GM19099 (cell line): Measurements from ENCODE around the gene NUCB1.
A peak's percentile ranks its signal among the peaks of the same experiment; 100 is the strongest.

Experiments
- POLR2A ChIP-seq: IDR thresholded peaks from 3 replicates; pipeline ENCODE4 v1.6.1; 2011; ENCODE audit warnings: low read depth; ENCODE audit not compliant: insufficient read length; ENCODE audit errors: extremely low read depth

The NUCB1 gene

GRCh38 chr19:48872182-48872883, 27.8 kb upstream of the NUCB1 start, which contains the start of gene PPP1R15A:
PPP1R15A (plus strand) TSS chr19:48872421; CDS start chr19:48873234, 813 bp downstream.
- peak; percentile 100 for TF ChIP-seq POLR2A

DNA sequence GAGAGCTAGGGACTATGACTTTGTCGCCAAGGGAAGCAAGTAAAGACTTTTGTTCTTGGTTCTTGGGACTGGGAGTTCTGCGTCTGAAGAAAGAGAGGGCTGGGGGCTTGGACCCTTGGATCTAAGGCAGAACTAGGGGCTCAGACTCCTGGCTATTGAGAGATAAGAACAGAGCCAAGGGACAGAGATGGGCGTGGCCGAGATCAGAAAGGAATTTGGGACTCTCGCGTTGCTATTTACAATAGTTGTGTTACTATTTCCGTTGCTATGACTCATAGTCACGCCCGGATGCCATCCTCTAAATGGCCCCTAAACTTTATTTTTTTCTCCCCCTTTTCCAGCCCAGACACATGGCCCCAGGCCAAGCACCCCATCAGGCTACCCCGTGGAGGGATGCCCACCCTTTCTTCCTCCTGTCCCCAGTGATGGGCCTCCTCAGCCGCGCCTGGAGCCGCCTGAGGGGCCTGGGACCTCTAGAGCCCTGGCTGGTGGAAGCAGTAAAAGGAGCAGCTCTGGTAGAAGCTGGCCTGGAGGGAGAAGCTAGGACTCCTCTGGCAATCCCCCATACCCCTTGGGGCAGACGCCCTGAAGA, 27.1 kb upstream of the NUCB1 start:
- peak; percentile 0 for TF ChIP-seq POLR2A

DNA sequence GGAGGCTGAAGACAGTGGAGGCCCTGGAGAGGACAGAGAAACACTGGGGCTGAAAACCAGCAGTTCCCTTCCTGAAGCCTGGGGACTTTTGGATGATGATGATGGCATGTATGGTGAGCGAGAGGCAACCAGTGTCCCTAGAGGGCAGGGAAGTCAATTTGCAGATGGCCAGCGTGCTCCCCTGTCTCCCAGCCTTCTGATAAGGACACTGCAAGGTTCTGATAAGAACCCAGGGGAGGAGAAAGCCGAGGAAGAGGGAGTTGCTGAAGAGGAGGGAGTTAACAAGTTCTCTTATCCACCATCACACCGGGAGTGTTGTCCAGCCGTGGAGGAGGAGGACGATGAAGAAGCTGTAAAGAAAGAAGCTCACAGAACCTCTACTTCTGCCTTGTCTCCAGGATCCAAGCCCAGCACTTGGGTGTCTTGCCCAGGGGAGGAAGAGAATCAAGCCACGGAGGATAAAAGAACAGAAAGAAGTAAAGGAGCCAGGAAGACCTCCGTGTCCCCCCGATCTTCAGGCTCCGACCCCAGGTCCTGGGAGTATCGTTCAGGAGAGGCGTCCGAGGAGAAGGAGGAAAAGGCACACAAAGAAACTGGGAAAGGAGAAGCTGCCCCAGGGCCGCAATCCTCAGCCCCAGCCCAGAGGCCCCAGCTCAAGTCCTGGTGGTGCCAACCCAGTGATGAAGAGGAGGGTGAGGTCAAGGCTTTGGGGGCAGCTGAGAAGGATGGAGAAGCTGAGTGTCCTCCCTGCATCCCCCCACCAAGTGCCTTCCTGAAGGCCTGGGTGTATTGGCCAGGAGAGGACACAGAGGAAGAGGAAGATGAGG, 26.4 kb upstream of the NUCB1 start:
- peak; percentile 19 for TF ChIP-seq POLR2A

DNA sequence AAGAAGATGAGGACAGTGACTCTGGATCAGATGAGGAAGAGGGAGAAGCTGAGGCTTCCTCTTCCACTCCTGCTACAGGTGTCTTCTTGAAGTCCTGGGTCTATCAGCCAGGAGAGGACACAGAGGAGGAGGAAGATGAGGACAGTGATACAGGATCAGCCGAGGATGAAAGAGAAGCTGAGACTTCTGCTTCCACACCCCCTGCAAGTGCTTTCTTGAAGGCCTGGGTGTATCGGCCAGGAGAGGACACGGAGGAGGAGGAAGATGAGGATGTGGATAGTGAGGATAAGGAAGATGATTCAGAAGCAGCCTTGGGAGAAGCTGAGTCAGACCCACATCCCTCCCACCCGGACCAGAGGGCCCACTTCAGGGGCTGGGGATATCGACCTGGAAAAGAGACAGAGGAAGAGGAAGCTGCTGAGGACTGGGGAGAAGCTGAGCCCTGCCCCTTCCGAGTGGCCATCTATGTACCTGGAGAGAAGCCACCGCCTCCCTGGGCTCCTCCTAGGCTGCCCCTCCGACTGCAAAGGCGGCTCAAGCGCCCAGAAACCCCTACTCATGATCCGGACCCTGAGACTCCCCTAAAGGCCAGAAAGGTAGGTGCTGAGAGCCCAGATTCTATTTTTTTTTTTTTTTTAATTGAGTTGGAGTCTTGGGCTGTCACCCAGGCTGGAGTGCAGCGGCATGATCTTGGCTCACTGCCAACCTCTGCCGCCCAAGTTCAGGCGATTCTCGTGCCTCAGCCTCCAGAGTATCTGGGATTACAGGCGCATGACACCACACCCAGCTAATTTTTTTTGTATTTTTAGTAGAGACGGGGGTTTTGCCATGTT, 25.6 kb upstream of the NUCB1 start:
- peak; percentile 24 for TF ChIP-seq POLR2A

DNA sequence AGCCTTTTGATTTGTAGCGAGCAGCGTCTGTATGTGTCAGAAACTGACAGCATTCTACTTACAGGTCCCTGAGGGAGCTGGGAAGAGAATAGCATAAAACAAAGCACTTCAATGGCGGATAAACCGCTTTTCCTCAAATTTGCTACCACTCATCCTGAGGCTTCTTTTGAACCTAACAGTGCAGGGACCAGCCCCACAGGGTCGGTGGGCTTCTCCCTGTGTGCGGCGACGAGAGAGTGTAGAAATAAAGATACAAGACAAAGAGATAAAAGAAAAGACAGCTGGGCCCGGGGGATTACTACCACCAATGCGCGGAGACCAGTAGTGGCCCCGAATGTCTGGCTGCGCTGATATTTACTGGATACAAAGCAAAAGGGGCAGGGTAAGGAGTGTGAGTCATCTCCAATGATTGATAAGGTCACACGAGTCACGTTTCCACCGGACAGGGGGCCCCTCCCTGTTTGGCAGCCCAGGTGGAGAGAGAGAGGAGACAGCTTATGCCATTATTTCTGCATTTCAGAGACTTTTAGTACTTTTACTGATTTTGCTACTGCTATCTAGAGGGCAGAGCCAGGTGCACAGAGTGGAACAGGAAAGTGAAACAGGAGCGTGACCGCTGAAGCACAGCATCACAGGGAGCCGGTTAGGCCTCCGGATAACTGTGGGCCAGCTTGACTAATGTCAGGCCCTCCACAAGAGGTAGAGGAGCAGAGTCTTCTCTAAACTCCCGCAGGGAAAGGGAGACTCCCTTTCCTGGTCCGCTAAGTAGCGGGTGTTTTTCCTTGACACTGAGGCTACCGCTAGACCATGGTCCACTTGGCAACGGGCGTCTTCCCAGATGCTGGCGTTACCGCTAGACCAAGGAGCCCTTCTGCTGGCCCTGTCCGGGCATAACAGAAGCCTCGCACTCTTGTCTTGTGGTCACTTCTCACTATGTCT, 23.8 kb upstream of the NUCB1 start:
- TF ChIP-seq POLR2A, result peak; percentile 19

GRCh38 chr19:48877855-48878195, 22.3 kb upstream of the NUCB1 start:
- no peak for TF ChIP-seq POLR2A

DNA sequence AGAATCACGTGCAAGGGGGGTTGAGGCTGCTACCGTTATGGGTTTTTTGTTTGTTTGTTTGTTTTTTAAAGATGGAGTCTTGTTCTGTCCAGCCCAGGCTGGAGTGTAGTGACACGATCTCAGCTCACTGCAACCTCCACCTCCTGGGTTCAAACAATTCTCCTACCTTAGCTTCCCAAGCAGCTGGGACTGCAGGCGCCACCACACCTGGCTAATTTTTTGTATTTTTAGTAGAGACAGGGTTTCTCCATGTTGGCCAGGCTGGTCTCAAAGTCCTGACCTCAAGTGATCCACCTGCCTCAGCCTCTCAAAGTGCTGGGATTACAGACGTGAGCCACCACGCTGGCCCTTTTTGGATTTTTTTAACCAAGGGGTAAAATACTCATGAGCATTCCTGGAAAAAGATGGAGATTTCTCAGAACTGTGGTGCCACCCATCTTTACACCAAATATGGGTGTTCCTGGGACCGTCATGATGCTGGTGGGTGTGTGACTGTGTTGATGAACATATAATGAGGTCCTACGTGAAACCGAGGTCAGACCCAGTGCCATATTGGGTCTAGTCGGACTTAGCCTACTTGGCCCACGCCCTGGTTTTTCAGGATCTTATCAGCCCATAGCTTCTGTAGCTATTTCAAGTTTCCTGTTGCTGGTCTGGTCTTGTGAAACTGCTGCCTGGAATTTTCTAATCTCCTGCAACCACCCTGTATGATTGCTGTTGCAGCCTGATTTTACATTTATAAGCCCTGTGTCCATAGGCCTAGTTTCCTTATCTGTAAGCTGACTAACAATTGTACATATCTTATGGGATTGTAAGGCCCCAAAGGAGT, 21.7 kb upstream of the NUCB1 start:
- TF ChIP-seq POLR2A, result peak; percentile 33

DNA sequence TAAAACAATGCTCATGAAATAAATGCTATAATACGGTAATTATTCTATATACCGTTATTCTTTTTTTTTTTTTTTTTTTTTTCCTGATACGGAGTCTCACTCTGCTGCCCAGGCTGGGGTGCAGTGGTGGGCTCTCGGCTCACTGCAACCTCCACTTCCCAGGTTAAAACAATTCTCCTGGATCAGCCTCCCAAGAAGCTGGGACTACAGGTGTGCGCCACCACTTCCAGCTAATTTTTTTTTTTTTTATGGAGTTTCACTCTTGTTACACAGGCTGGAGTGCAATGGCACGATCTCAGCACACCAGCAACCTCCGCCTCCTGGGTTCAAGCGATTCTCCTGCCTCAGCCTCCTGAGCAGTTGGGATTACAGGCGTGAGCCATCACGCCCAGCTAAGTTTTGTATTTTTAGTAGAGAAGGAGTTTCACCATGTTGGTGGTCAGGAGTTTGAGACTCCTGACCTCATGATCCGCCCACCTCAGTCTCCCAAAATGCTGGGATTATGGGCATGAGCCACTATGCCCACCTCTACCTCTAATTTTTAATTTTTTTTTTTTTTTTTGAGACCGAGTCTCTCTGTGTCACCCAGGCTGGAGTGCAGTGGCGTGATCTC, 21.0 kb upstream of the NUCB1 start:
- no peak for TF ChIP-seq POLR2A

DNA sequence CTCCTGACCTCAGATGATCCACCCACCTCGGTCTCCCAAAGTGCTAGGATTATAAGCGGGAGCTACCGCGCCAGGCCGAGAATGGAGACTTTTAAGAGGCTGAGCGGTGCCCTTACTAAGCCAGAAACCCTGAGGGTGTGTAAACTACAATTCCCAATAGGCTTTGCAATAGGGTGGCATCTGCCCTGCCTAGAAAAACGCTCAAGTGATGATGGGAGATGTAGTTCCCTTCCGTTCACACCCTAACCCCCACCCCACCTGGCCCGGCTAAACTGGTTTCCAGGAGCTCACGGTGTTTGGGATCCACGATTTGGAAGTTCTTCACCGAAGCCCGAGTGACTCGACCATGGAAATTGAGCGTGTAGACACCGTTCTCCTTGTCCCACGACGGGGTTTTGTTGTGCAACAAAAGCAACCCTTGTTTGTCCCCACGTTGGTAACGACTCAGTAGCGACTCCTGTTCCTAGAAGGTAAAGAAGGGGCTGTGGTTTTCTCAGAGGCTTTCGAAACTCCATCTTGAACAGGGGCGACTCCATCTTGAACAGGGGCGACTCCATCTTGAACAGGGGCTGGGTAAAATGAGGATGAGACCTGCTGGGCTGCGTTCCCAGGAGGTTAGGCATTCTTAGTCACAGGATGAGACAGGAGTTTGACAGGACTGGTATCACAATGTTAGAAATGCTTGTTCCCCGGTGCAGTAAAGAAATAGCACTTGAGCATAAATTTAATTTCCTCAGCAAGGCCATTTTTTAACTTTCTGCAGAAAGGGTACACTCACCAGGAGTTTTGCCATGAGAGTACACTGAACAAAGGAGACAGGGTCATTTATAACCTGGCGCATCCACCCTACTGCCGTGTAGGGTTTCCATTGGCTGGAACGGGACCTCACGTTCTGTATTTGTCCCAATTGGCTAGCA, 18.1 kb upstream of the NUCB1 start:
- TF ChIP-seq POLR2A, result no peak

- no peak for TF ChIP-seq POLR2A
Observed at GRCh38 chr19:48883726-48884125, 16.4 kb upstream of the NUCB1 start.

DNA sequence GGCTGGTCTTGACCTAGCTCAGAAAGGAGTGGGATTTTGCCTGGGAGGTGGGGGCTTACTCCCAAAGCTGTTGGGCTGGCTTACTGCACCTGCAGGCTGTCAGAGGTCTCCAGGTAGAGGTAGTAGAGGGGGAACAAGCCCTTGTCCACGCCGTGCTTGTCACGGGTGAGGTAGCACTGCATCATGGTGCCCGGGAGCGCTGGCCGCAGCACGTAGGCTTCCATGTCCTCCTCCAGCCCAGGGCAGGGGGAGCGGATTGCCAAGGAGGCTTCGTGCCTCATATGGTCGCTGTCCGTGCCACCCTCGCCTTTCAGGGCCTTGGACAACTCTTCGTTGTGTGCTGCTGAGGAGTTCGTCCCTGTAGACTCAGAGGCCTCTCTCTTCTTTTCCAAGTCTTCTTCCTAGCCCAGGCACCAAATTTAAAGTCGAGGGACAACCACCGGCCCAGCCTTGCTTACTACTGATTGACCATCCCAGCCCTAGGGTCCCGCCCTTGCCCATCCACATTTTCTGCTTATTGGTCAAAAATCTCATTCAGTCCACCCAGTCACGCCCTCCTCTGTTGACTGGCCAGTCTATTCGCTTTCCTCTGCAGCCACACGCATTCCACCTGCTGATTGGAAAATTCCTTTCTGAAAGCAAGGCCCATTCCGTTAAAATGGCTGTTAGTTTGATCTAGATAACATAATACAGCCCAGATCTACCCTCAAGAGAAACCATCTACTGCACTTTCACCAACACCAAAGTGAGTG, 12.1 kb upstream of the NUCB1 start:
- TF ChIP-seq POLR2A, result no peak

DNA sequence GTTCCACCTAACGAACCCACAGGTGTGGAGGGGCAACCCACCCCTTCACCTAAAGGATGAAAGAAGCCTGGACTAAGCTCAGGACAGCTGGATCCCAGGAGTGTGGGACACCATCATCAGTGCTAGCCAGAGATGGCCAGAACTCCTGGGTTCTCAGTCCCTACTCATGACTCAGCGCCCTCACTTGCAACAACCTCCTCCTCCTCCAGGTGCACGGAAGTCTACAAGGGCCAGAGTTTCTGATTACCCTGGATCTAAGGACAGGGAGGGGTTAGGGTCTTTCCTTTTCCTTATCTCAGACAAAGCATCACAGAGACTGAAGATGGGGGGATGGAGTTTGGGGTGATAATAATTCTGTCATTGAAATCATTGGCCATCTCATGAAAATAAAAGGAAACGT, 9.6 kb upstream of the NUCB1 start:
- no peak for TF ChIP-seq POLR2A
